ENCODE results near the gene ALDH3B1.
A peak's percentile ranks its signal among the peaks of the same experiment; 100 is the strongest.

ALDH3B1 gene

GRCh38 chr11:68039526-68040086, 29.5 kb downstream of the ALDH3B1 start:
- TF ChIP-seq CTCF (IDR thresholded peaks at IDR 0.05; ENCODE audit: borderline replicate concordance, control extremely low read depth, extremely low read depth, insufficient read depth, missing control alignments), result no peak
- in situ Hi-C loops (cut with MboI; ENCODE audit: low sequenced_read_pairs, unreplicated experiment), result no loop called here
- DNase-seq (ENCODE audit: low spot score), result no peak

GRCh38 chr11:68040101-68040956, 30.2 kb downstream of the ALDH3B1 start:
- DNase-seq (ENCODE audit: low spot score), result peak; percentile 88
- no peak for TF ChIP-seq CTCF (IDR thresholded peaks at IDR 0.05; ENCODE audit: borderline replicate concordance, control extremely low read depth, extremely low read depth, insufficient read depth, missing control alignments)
- in situ Hi-C loops (cut with MboI; ENCODE audit: low sequenced_read_pairs, unreplicated experiment), result no loop called here

GRCh38 chr11:68040957-68041591, 30.9 kb downstream of the ALDH3B1 start:
- in situ Hi-C loops (cut with MboI; ENCODE audit: low sequenced_read_pairs, unreplicated experiment), result no loop called here
- DNase-seq (ENCODE audit: low spot score), result no peak
- TF ChIP-seq CTCF (IDR thresholded peaks at IDR 0.05; ENCODE audit: borderline replicate concordance, control extremely low read depth, extremely low read depth, insufficient read depth, missing control alignments), result no peak

- TF ChIP-seq CTCF (IDR thresholded peaks at IDR 0.05; ENCODE audit: borderline replicate concordance, control extremely low read depth, extremely low read depth, insufficient read depth, missing control alignments), result no peak
- in situ Hi-C loops (cut with MboI; ENCODE audit: low sequenced_read_pairs, unreplicated experiment), result no loop called here
- DNase-seq (ENCODE audit: low spot score), result no peak
These were observed 31.6 kb downstream of the ALDH3B1 start for GRCh38 chr11:68041617-68042218.

- DNase-seq (ENCODE audit: low spot score), result no peak
- in situ Hi-C loops (cut with MboI; ENCODE audit: low sequenced_read_pairs, unreplicated experiment), result no loop called here
- no peak for TF ChIP-seq CTCF (IDR thresholded peaks at IDR 0.05; ENCODE audit: borderline replicate concordance, control extremely low read depth, extremely low read depth, insufficient read depth, missing control alignments)
These were observed 32.3 kb downstream of the ALDH3B1 start for GRCh38 chr11:68042219-68043028.

- TF ChIP-seq CTCF (IDR thresholded peaks at IDR 0.05; ENCODE audit: borderline replicate concordance, control extremely low read depth, extremely low read depth, insufficient read depth, missing control alignments), result no peak
- in situ Hi-C loops (cut with MboI; ENCODE audit: low sequenced_read_pairs, unreplicated experiment), result no loop called here
- no peak for DNase-seq (ENCODE audit: low spot score)
These were observed 32.9 kb downstream of the ALDH3B1 start for GRCh38 chr11:68043029-68043348.
